ENCODE results near the gene ZNF443. TPM values are rescaled to one million over a fixed set of nuclear protein-coding genes. Genes with fewer than 3 reads are reported as not detected.
"Not testable (repeated sequence)": the region's sequence is repeated elsewhere in the genome, so short reads cannot be mapped to it uniquely, and the experiment has no call there.

Gene ZNF443
- total RNA-seq, 1 donor from 2014 or later: 8.8 TPM

DNA sequence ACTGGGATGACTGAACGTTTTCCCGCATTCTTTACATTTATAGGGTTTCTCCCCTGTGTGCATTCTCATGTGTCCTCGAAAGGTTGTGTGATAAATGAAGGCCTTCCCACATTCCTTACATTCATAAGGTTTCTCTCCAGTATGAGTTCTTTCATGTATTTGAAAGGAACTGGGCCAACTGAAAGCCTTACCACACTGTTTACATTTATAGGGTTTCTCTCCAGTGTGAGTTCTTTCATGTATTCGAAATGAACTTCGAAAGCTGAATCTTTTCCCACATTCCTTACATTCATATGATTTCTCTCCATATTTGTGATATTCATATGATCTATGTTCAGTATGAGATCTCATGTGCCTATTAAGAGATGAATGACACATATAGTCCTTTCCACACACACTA lies 24.4 kb upstream of the ZNF443 start:
- DNase-seq: no peak
- no peak overlapping the region for H3K4me3 Mint-ChIP-seq (ENCODE audit: unreplicated experiment)
- H3K4me1 Mint-ChIP-seq (ENCODE audit: low read depth, unreplicated experiment): no peaks in the 10 kb centered on the region
- peaks cover 2% of the 10 kb centered on the region for H3K27me3 Mint-ChIP-seq (ENCODE audit: unreplicated experiment)
- peaks cover 36% of the 10 kb centered on the region for H3K36me3 Mint-ChIP-seq (ENCODE audit: unreplicated experiment)
- H3K27ac Mint-ChIP-seq (ENCODE audit: unreplicated experiment): no peak overlapping the region
- H3K9me3 Mint-ChIP-seq (ENCODE audit: unreplicated experiment): peaks cover 18% of the 10 kb centered on the region
- TF ChIP-seq, protein P1, sequence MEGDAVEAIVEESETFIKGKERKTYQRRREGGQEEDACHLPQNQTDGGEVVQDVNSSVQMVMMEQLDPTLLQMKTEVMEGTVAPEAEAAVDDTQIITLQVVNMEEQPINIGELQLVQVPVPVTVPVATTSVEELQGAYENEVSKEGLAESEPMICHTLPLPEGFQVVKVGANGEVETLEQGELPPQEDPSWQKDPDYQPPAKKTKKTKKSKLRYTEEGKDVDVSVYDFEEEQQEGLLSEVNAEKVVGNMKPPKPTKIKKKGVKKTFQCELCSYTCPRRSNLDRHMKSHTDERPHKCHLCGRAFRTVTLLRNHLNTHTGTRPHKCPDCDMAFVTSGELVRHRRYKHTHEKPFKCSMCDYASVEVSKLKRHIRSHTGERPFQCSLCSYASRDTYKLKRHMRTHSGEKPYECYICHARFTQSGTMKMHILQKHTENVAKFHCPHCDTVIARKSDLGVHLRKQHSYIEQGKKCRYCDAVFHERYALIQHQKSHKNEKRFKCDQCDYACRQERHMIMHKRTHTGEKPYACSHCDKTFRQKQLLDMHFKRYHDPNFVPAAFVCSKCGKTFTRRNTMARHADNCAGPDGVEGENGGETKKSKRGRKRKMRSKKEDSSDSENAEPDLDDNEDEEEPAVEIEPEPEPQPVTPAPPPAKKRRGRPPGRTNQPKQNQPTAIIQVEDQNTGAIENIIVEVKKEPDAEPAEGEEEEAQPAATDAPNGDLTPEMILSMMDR (IDR thresholded peaks at IDR 0.05; ENCODE audit: partially characterized antibody, unreplicated experiment): no peak

DNA sequence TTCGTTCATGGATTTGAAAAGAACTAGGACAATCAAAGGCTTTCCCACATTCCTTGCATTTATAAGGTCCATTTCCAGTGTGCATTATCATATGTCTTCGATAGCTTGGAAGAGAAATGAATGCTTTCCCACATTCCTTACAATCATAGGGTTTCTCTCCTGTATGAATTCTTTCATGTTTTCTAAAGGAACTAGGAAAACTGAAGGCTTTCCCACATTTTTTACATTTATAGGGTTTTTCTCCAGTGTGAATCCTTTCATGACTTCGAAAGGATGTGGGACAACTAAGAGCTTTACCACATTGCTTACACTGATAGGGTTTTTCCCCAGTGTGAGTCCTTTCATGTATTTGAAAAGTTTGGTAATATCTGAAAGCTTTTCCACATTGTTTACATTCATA lies 23.9 kb upstream of the ZNF443 start:
- Mint-ChIP-seq H3K36me3 (ENCODE audit: unreplicated experiment) (peaks cover 34% of the 10 kb centered on the region), H3K4me3 (ENCODE audit: unreplicated experiment) (no peak overlapping the region), H3K27me3 (ENCODE audit: unreplicated experiment) (peaks cover 2% of the 10 kb centered on the region), H3K4me1 (ENCODE audit: low read depth, unreplicated experiment) (no peaks in the 10 kb centered on the region), H3K9me3 (ENCODE audit: unreplicated experiment) (peaks cover 16% of the 10 kb centered on the region), H3K27ac (ENCODE audit: unreplicated experiment) (no peak overlapping the region)
- no peak for DNase-seq
- TF ChIP-seq, protein P1 (IDR thresholded peaks at IDR 0.05; ENCODE audit: partially characterized antibody, unreplicated experiment): no peak

DNA sequence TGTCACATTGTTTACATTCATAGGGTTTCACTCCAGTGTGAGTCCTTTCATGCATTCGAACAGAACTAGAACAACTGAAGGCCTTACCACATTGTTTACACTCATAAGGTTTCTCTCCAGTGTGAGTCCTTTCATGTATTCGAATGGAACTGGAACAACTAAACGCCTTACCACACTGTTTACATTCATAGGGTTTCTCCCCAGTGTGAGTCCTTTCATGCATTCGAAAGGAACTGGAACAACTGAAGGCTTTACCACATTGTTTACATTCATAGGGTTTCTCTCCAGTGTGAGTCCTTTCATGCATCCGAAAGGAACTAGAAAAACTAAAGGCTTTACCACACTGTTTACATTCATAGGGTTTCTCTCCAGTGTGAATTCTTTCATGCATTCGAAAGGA lies 23.3 kb upstream of the ZNF443 start:
- not testable (repeated sequence) for H3K27ac Mint-ChIP-seq (ENCODE audit: unreplicated experiment); H3K27me3 Mint-ChIP-seq (ENCODE audit: unreplicated experiment); H3K4me3 Mint-ChIP-seq (ENCODE audit: unreplicated experiment); H3K4me1 Mint-ChIP-seq (ENCODE audit: low read depth, unreplicated experiment); DNase-seq
- Mint-ChIP-seq H3K36me3 (ENCODE audit: unreplicated experiment) (peaks cover 39% of the 10 kb centered on the region), H3K9me3 (ENCODE audit: unreplicated experiment) (peaks cover 18% of the 10 kb centered on the region)

DNA sequence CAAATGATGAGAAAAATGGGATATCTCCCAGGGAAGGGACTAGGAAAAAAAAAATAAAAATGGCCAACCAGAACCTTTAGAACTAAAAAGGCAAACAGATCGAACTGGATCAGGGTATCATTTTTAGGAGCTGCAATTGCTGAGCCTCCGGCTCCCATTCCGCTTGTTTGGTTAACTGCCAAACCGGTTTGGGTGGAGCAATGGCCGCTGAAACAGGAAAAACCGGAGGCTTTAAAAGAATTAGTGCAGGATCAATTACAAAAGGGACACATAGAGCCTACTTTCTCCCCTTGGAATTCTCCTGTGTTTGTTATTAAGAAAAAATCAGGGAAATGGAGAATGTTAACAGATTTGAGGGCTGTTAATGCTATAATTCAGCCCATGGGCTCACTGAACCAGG lies 12.7 kb upstream of the ZNF443 start:
- Mint-ChIP-seq H3K9me3 (ENCODE audit: unreplicated experiment) (peaks cover 7% of the 10 kb centered on the region), H3K36me3 (ENCODE audit: unreplicated experiment) (peaks cover 31% of the 10 kb centered on the region), H3K27ac (ENCODE audit: unreplicated experiment) (no peak overlapping the region), H3K4me3 (ENCODE audit: unreplicated experiment) (no peak overlapping the region), H3K4me1 (ENCODE audit: low read depth, unreplicated experiment) (no peaks in the 10 kb centered on the region), H3K27me3 (ENCODE audit: unreplicated experiment) (no peaks in the 10 kb centered on the region)
- TF ChIP-seq, protein P1 (IDR thresholded peaks at IDR 0.05; ENCODE audit: partially characterized antibody, unreplicated experiment): no peak
- no peak for DNase-seq

DNA sequence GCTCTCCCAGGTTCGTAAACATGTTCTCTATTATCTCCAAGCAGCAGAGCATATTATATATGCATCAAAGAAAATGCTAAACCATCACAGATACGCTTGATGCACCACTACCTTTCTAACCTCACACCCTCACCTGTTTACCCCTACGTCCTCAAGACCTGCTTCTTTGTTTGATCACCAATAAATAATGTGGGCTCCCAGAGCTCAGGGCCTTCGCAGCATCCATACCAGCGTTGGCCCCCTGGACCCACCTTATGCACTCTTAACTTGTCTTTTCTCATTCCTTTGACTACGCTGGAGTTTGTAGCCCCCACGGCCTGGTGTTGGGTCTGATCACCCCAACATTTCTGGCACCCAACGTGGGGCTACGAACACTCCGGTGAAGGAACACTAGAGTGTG lies 10.0 kb upstream of the ZNF443 start:
- no peak overlapping the region for H3K4me3 Mint-ChIP-seq (ENCODE audit: unreplicated experiment)
- no peak overlapping the region for H3K27ac Mint-ChIP-seq (ENCODE audit: unreplicated experiment)
- TF ChIP-seq, protein P1 (IDR thresholded peaks at IDR 0.05; ENCODE audit: partially characterized antibody, unreplicated experiment): no peak

DNA sequence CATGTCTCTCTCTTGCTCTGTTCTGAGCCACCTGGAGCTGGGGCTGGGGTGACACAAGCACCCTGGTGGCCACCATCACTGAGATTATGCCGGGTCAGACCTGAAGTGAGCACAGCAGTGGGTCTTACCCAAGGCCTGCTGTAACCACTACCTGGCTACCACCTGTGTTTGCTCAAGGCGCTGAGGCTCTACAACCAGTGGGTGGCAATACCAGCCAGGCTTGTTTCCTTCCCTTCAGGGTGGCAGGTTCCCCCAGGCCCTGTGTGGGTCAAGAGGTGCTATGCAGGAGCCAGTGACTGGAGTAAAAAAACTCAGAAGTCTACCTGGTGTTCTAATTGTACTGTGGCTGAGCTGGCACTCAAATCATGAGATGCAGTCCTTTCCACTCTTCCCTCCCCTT lies 8.0 kb upstream of the ZNF443 start:
- peaks cover 21% of the 10 kb centered on the region for H3K36me3 Mint-ChIP-seq (ENCODE audit: unreplicated experiment)
- H3K4me1 Mint-ChIP-seq (ENCODE audit: low read depth, unreplicated experiment): no peaks in the 10 kb centered on the region
- no peaks in the 10 kb centered on the region for H3K27me3 Mint-ChIP-seq (ENCODE audit: unreplicated experiment)
- TF ChIP-seq, protein P1 (IDR thresholded peaks at IDR 0.05; ENCODE audit: partially characterized antibody, unreplicated experiment): no peak
- H3K9me3 Mint-ChIP-seq (ENCODE audit: unreplicated experiment): peaks cover 11% of the 10 kb centered on the region
- H3K27ac Mint-ChIP-seq (ENCODE audit: unreplicated experiment): no peak overlapping the region
- H3K4me3 Mint-ChIP-seq (ENCODE audit: unreplicated experiment): no peak overlapping the region
- no peak for DNase-seq

More for the DNA sequence above, 10.0 kb upstream of the ZNF443 start:
- peaks cover 8% of the 10 kb centered on the region for H3K9me3 Mint-ChIP-seq (ENCODE audit: unreplicated experiment)
- H3K4me1 Mint-ChIP-seq (ENCODE audit: low read depth, unreplicated experiment): no peaks in the 10 kb centered on the region
- peaks cover 21% of the 10 kb centered on the region for H3K36me3 Mint-ChIP-seq (ENCODE audit: unreplicated experiment)
- DNase-seq: no peak
- no peaks in the 10 kb centered on the region for H3K27me3 Mint-ChIP-seq (ENCODE audit: unreplicated experiment)

DNA sequence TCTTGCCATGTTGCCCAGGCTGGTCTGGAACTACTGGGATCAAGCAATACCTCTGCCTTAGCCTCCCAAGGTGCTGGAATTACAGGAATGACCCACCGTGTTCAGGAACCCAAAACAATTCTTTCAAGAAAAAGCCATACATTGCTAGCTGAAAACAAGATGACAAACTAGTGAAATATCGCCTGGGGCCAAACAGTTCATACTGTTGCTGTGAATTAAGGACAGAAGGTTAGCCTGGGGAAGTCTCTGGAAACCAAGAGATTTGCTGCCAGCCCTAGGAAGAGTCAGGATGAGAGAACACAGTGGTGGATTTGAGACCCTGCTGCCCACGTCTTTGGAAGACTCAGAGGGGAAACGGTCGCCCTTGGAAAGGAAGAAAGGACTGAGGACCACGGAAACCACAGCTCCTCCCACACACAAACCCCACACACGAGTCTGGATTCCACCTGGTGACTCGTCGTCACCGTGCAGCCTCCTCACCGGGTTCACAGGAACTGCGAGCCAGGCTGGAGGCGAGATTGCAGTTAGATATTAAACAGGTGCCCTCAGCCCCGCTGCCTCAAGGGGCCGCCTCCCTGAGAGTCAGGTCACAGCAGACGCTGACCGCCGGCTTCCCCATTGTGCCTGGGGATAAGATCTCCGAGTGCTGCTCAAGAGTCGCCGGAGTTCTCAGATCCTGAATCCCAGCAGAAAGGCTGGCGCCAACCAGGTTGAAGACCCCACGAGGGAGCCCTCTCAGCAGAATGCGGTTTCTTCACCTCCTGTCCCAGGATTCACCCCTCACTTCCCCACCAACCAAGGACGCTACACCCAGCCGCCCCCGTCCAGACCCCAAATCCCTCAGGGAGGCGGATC lies 908 bp downstream of the ZNF443 start:
- H3K9me3 Mint-ChIP-seq (ENCODE audit: unreplicated experiment); H3K27me3 Mint-ChIP-seq (ENCODE audit: unreplicated experiment); DNase-seq: not testable (repeated sequence)

More for the DNA sequence above, 908 bp downstream of the ZNF443 start:
- peak overlapping the region; percentile 88 for H3K27ac Mint-ChIP-seq (ENCODE audit: unreplicated experiment)
- H3K4me1 Mint-ChIP-seq (ENCODE audit: low read depth, unreplicated experiment): not testable (repeated sequence)
- H3K36me3 Mint-ChIP-seq (ENCODE audit: unreplicated experiment): peaks cover 14% of the 10 kb centered on the region
- H3K4me3 Mint-ChIP-seq (ENCODE audit: unreplicated experiment): peak overlapping the region; percentile 89

All from glutamatergic neuron (in vitro differentiated cells).